NOMO-1 treated with dmso at 0.1 percent for 144 hours (cell line): ENCODE results near the gene USP9Y.
"Not testable (repeated sequence)": the region's sequence is repeated elsewhere in the genome, so short reads cannot be mapped to it uniquely, and the experiment has no call there.

Source experiments
- DNase-seq: peaks from one replicate; lab custom pipeline; 2025; ENCODE audit not compliant: unreplicated experiment; lab: John Stamatoyannopoulos, UW

The USP9Y gene

GRCh38 chrY:12701181-12701695 is at the start of gene USP9Y:
USP9Y (plus strand) TSS chrY:12701231; CDS start chrY:12709448, 8,217 bp downstream.
- no peak for DNase-seq

GRCh38 chrY:12651621-12652036 is 49.4 kb upstream of the USP9Y start:
- DNase-seq = no peak

- no peak for DNase-seq
Observed at GRCh38 chrY:12661745-12662681, 39.0 kb upstream of the USP9Y start.

GRCh38 chrY:12662745-12663591 is 38.1 kb upstream of the USP9Y start:
- no peak for DNase-seq

GRCh38 chrY:12663845-12664244 is 37.2 kb upstream of the USP9Y start:
- not testable (repeated sequence) for DNase-seq

- no peak for DNase-seq
Observed at GRCh38 chrY:12678111-12678510, 22.9 kb upstream of the USP9Y start.

- no peak for DNase-seq
Observed at GRCh38 chrY:12681535-12681934, 19.5 kb upstream of the USP9Y start.

- DNase-seq = no peak
Observed at GRCh38 chrY:12688337-12688736, 12.7 kb upstream of the USP9Y start.

GRCh38 chrY:12700087-12700486 is 944 bp upstream of the USP9Y start:
- DNase-seq = no peak

- no peak for DNase-seq
Observed at GRCh38 chrY:12702174-12702573, 1.1 kb downstream of the USP9Y start.

- no peak for DNase-seq
Observed at GRCh38 chrY:12710460-12710859, 9.4 kb downstream of the USP9Y start.

- no peak for DNase-seq
Observed at GRCh38 chrY:12715376-12715775, 14.3 kb downstream of the USP9Y start.

GRCh38 chrY:12729746-12730145 is 28.7 kb downstream of the USP9Y start:
- DNase-seq = no peak

- no peak for DNase-seq
Observed at GRCh38 chrY:12733625-12734024, 32.6 kb downstream of the USP9Y start.

- DNase-seq = no peak
Observed at GRCh38 chrY:12734051-12734450, 33.0 kb downstream of the USP9Y start.

GRCh38 chrY:12741414-12741813 is 40.4 kb downstream of the USP9Y start:
- no peak for DNase-seq

- DNase-seq = no peak
Observed at GRCh38 chrY:12742725-12743124, 41.7 kb downstream of the USP9Y start.

GRCh38 chrY:12744091-12744490 is 43.1 kb downstream of the USP9Y start:
- no peak for DNase-seq

GRCh38 chrY:12749293-12749692 is 48.3 kb downstream of the USP9Y start:
- no peak for DNase-seq

- DNase-seq = no peak
Observed at GRCh38 chrY:12752856-12753255, 51.8 kb downstream of the USP9Y start.

- DNase-seq = no peak
Observed at GRCh38 chrY:12756021-12756420, 55.0 kb downstream of the USP9Y start.

GRCh38 chrY:12765976-12766375 is 64.9 kb downstream of the USP9Y start:
- DNase-seq = no peak
